ENCODE results near the gene ZCCHC2. TPM values are rescaled to one million over a fixed set of nuclear protein-coding genes. Genes with fewer than 3 reads are reported as not detected.

Gene ZCCHC2
- total and polyA plus RNA-seq, 2 of the 13 experiments (the other 11 are each of a cell fraction or from before 2014, with no cell fraction given) = 62.5 to 76.1 TPM

GRCh38 chr18:62522504-62523254, at the start of gene ZCCHC2 (continued):
- TF ChIP-seq ZNF776 (CRISPR knock-in tag; IDR thresholded peaks at IDR 0.05) (peak; percentile 86; the same call in 1 of the 2 replicates), NFATC3 (CRISPR knock-in tag; IDR thresholded peaks at IDR 0.05) (0 out of 2 replicates have a peak, but pooled peaks have one; percentile 59), ZNF326 (CRISPR knock-in tag; IDR thresholded peaks at IDR 0.05; ENCODE audit: borderline replicate concordance) (no peak), SP5 (CRISPR knock-in tag; IDR thresholded peaks at IDR 0.05; ENCODE audit: borderline replicate concordance, low read depth) (peak; percentile 63), RBAK (CRISPR knock-in tag; IDR thresholded peaks at IDR 0.05) (no peak), ZKSCAN1 (IDR thresholded peaks at IDR 0.05; ENCODE audit: low read length) (no peak), ZNF784 (CRISPR knock-in tag; IDR thresholded peaks at IDR 0.05; ENCODE audit: borderline replicate concordance) (peak; percentile 94; the same call in 1 of the 2 replicates), ETV5 (CRISPR knock-in tag; IDR thresholded peaks at IDR 0.05; ENCODE audit: borderline replicate concordance) (peak; percentile 65), GATA4 (IDR thresholded peaks at IDR 0.05; ENCODE audit: borderline replicate concordance, low read depth) (no peak), TBL1XR1 (IDR thresholded peaks at IDR 0.05; ENCODE audit: borderline replicate concordance, low read length, partially characterized antibody) (peak; percentile 32), STAT5B (CRISPR knock-in tag; IDR thresholded peaks at IDR 0.05) (no peak), ZBTB40 (IDR thresholded peaks at IDR 0.05) (no peak), ZBTB40 (CRISPR knock-in tag; IDR thresholded peaks at IDR 0.05) (peak; percentile 89), ATRX (CRISPR knock-in tag; IDR thresholded peaks at IDR 0.05; ENCODE audit: borderline replicate concordance) (no peak), JARID2 (CRISPR knock-in tag; IDR thresholded peaks at IDR 0.05; ENCODE audit: insufficient replicate concordance) (peak; percentile 99), NFIC (IDR thresholded peaks at IDR 0.05; ENCODE audit: low read length) (no peak), EEA1 (CRISPR knock-in tag; IDR thresholded peaks at IDR 0.05; ENCODE audit: borderline replicate concordance) (peak; percentile 87; the same call in 1 of the 2 replicates), ZBTB37 (CRISPR knock-in tag; IDR thresholded peaks at IDR 0.05) (no peak)
